ENCODE measurements around the gene TLR9.
"Not testable (repeated sequence)": the region's sequence is repeated elsewhere in the genome, so short reads cannot be mapped to it uniquely, and the experiment has no call there.

The TLR9 gene

DNA sequence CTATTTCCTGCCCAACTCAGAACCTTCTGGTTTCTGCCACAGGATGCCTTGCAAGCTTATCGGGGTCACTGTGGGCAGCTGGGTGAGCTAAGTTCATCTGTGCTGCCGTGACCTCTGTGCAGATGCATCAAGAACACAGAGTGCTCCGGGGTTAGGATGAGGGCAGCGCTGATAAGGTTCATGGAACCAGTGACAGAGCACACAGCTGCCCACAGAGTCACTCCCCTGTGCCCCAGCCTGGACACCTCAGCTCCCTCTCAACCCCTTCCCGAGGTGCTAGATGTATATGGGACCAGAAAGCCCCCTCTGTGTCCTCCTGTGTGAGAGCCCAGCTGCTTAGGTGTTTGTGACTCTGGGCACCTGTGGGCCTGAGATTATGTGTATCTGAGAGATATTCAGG is 43.2 kb downstream of the TLR9 start:
- H3K27ac ChIP-seq, result no peak overlapping the region
- TF ChIP-seq, protein P1, sequence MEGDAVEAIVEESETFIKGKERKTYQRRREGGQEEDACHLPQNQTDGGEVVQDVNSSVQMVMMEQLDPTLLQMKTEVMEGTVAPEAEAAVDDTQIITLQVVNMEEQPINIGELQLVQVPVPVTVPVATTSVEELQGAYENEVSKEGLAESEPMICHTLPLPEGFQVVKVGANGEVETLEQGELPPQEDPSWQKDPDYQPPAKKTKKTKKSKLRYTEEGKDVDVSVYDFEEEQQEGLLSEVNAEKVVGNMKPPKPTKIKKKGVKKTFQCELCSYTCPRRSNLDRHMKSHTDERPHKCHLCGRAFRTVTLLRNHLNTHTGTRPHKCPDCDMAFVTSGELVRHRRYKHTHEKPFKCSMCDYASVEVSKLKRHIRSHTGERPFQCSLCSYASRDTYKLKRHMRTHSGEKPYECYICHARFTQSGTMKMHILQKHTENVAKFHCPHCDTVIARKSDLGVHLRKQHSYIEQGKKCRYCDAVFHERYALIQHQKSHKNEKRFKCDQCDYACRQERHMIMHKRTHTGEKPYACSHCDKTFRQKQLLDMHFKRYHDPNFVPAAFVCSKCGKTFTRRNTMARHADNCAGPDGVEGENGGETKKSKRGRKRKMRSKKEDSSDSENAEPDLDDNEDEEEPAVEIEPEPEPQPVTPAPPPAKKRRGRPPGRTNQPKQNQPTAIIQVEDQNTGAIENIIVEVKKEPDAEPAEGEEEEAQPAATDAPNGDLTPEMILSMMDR (conservative IDR thresholded peaks at IDR 0.05), result no peak
- no peak for TF ChIP-seq ZFX (IDR thresholded peaks at IDR 0.05)

DNA sequence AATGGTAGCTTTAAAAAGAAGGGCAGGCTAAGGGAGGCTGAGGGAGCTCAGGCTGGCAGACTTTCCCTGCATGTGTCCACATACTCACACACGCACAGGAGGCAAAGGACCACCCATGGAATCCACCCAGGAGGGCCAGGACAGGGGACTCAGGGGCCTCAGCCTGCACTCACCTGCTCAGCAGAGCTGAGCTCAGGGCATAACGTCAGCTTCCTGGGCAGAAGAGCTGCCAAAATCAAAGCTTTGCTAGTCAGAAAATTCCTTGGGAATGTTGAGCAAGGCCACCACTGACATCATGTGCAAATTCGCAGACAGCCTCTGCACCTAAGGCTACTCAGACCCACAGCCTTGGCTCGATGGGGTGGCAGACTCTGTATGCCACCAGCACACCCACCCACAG is 43.9 kb downstream of the TLR9 start:
- no peak overlapping the region for H3K27ac ChIP-seq
- TF ChIP-seq, protein P1 (conservative IDR thresholded peaks at IDR 0.05), result no peak
- TF ChIP-seq ZFX (IDR thresholded peaks at IDR 0.05), result no peak

DNA sequence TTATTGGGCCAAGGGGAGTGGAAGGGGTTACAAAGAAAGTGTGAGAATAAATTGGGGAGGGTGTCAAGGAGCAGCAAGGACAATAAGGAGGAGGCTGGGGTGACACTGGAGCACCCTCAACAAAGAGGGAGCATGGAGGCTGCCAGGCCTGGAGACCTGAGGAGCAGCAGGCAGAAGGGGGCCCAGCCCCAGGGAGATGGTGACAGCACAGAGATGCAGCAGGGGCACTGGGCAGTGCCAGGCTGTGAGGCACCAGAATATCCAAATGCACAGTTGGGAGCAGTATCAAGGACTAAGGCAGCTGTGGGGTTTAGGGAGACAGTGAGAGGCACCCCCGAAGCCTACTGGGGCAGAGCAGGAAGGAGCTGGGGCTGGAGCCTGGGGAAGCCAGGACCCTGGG is 46.9 kb downstream of the TLR9 start:
- no peak for TF ChIP-seq ZFX (IDR thresholded peaks at IDR 0.05)
- TF ChIP-seq, protein P1 (conservative IDR thresholded peaks at IDR 0.05), result no peak
- no peak overlapping the region for H3K27ac ChIP-seq

DNA sequence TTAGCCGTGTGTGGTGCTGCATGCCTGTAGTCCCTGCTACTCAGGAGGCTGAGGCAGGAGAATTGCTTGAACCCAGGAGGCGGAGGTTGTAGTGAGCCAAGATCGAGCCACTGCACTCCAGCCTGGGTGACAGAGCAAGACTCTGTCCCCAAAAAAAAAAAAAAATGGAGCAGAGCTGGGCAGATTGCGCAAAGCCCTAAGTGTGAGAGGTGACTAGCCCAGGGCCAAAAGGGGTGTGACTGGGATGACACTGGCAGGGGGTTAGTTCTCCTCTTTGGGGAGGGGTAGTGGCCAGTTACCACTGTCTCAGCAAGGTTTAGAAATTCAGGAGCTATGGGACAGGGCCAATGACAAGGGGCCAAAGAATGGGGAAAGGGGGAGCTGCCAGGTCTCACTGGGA is 47.3 kb downstream of the TLR9 start:
- not testable (repeated sequence) for H3K27ac ChIP-seq

DNA sequence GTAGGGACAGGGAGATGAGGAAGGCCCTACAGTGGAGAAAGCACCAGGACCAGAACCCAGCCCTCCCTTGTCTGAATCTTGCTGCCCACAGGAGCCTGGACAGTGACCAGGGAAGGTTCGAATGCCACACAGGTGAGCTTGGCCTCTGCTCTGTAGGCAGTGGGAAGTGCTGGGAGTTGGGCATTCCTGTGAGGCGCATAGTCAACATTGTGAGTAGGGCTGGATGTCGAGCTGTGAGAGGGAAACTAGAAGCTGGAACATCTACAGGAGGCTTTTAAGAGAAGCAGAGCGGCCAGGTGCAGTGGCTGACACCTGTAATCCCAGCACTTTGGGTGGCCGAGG is 47.8 kb downstream of the TLR9 start:
- no peak for TF ChIP-seq ZFX (IDR thresholded peaks at IDR 0.05)
- TF ChIP-seq, protein P1 (conservative IDR thresholded peaks at IDR 0.05), result no peak
- H3K27ac ChIP-seq, result no peak overlapping the region

DNA sequence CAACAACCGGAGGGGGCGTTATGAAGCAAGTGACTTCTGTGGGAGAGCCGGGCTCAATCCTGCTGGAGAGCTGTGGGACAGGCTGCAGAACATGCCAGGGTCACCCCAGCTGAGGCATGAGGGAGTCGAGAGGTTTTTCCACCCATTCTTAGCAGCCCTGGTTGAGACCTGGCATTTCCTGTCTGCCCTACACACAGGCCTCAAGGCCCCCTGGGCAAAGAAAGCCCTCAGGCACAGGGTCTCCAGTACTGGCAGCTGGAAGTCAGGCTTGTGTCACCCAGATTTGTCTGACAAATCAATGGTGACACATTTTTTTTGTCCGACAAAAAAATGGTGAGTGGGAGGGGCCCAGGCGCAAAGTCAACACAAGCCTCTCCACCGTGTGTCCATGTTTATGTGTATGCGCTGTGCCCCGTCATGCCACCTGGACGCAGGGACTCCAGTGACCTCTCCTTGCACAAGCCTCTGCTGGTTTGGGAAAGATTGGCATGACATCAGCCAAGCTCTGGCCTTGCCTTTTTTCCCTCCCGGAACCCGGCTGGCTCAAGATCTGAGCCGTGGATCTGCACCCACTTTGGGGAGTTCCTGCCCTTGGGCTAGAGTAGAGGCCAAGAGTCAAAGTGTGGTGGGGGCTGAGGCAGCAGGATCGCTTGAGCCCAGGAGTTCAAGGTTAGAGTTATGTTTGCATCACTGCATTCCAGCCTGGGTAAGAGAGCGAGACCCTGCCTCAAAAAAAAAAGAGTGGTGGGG is 48.3 kb downstream of the TLR9 start:
- H3K27ac ChIP-seq, result no peak overlapping the region

DNA sequence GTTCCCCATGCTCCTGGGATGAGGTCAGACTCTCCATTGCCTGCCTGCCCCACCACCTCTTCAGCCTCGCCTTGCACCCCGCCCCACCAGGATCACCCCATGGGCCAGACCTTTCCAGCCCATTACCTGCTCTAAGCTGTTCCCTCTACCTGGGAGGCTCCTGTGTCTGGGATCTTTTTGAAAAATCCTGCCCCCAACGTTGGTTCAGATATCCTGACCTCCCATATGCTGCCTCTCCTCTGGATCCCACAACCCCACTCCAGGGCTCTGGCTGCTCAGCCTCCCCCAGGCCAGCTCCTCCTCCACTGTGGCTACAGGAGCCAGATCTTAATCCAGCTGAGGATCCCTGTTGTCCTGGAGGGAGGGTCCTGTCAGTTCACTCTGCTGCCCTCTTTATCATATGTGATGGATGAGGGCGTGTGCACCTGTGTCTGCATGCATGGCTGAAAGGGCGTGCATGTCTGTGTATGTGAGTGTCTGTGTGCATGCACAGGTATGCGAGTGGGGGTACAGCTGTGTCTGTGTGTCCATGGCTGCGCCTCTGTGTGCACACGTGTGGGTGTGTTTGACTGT is 49.2 kb downstream of the TLR9 start:
- TF ChIP-seq, protein P1 (conservative IDR thresholded peaks at IDR 0.05), result no peak
- TF ChIP-seq ZFX (IDR thresholded peaks at IDR 0.05), result no peak
- H3K27ac ChIP-seq, result no peak overlapping the region

More for the DNA sequence above, 48.3 kb downstream of the TLR9 start:
- TF ChIP-seq ZFX (IDR thresholded peaks at IDR 0.05), result no peak
- TF ChIP-seq, protein P1 (conservative IDR thresholded peaks at IDR 0.05), result no peak
